ENCODE results near the gene PARVA.

PARVA gene

GRCh38 chr11:12434325-12434654 lies 56.9 kb downstream of the PARVA start:
- DNase-seq: no peak

DNA sequence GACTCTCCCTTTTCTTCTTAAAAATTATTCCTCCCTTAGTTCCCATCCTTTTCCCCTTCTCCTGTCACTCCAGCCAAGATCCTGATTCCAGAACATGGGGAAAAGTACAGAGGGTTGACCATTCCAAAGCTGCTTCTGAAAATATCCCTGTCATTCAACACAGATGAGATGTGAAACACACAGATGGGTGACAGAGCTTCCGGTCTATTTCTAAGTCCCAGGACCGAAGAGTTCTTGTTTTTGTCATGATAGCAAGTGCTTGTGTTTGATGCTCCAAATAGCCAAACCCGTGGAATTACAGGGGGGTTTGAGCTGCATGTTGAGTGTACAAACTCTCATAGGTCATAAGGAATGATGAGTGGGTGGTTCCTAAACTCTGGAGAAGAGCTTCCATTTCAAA lies 57.9 kb downstream of the PARVA start:
- DNase-seq: no peak

DNA sequence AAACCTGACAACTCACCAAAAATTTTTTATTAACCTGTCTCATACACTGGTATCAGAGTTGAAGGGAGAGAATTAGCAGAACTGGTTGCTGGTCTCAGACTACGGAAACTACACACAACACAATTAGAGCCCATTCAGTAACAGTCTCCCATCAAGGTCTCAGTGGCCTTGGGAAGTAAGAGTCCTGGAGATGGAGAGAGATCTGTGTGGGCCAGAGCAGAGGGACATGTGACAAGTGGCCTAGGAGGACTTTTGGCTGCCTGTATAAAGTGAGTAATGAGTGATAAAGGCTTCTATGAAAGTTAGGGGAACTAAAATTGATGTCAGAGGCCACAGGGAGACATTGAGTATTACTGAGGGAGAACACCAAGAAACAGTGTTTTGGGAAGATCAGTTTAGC lies 58.9 kb downstream of the PARVA start:
- no peak for DNase-seq

DNA sequence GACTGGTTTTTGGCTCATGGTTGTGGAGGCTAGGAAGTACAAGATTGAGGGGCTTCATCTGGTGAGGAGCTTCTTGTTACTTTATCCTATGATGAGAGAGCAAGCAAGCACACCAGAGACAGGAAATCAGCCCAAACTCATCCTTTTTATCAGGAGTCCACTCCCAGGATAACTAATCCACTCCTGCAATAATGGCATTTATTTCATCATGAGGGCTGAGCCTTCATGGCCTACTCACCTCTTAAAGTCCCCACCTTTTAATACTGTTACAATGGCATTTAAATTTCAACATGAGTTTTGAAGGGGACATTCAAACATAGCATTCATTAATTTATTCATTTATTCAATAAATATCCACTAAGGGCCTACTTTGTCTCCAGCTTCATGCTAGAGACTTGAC lies 60.9 kb downstream of the PARVA start:
- DNase-seq: no peak

GRCh38 chr11:12439615-12440014 lies 62.2 kb downstream of the PARVA start:
- DNase-seq: no peak

DNA sequence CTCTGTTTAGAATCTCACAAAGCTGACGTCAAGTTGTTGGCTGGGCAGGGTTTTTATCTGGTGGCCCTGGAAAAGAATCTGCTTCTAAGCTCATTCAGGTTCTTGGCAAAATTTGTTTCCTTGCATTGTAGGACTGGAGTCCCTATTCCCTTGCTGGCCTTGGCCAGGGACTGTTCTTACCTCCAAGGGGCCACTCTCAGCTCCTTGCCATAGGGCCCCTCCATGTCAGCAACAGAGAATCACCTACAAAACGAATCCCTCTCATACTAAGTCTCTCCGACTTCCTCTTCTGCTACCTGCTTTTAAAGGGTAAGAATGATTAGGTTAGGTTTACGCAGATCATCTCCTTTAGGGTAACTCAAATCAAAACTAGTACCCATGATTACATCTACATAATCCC lies 63.2 kb downstream of the PARVA start:
- DNase-seq: no peak

GRCh38 chr11:12441231-12441861 lies 64.0 kb downstream of the PARVA start:
- DNase-seq: no peak

GRCh38 chr11:12444601-12445000 lies 67.2 kb downstream of the PARVA start:
- no peak for DNase-seq

DNA sequence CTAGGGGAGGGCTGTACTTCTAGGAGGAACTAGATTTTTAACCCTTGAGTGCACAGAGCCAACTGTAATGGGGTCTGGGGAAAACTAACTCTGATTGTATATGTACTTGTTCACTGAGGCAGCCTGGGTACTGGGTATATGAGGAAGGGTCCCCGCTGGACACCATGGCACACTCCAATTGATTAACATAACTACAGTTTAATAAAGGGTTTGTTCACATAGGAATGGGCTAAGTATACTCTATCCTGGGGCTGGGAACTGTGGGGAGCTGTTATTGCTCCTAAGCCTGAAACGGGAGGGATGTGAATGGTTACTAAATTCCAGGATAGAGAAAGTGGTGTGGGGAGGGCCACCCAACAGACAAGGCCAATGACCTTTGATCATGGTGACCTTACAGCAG lies 67.6 kb downstream of the PARVA start:
- DNase-seq: no peak

GRCh38 chr11:12446863-12447262 lies 69.5 kb downstream of the PARVA start:
- no peak for DNase-seq

DNA sequence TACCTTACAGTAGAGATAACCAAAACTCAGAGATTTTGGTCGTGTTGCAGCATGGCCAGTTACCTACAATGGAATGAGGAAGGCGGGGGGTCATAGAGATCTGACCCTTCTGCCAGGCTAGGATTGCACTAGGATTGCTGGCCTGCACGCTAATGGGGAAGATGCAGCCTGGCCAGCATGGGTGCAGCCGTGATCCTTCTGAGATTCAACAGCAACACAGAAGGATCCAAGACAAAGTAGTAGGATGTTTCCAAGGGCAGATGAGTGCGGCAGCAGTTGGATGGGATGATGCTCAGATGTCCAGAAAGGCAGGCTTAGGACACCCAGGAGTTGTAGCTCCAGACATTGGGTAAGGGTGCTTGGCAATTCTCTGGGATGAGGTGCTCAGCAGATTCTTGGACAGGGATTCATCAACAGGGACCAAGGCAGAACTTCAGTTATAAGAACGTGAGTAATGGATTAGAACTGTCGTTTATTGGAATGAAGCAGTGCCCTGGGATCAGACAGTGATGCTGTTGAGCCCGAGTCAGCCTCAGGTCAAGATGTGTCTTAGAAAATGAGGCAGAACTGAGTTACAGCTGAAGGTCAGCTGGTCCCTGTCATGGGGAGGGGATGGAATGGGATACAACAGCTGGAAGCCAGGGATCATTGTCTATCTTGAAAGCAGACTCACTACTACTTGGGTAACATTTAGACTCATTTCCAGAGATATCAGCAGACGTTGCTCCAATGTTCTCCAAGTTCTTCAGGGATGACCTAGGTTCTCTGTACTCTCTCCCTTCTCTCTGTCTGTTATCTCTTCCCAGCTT lies 71.0 kb downstream of the PARVA start:
- DNase-seq: no peak

DNA sequence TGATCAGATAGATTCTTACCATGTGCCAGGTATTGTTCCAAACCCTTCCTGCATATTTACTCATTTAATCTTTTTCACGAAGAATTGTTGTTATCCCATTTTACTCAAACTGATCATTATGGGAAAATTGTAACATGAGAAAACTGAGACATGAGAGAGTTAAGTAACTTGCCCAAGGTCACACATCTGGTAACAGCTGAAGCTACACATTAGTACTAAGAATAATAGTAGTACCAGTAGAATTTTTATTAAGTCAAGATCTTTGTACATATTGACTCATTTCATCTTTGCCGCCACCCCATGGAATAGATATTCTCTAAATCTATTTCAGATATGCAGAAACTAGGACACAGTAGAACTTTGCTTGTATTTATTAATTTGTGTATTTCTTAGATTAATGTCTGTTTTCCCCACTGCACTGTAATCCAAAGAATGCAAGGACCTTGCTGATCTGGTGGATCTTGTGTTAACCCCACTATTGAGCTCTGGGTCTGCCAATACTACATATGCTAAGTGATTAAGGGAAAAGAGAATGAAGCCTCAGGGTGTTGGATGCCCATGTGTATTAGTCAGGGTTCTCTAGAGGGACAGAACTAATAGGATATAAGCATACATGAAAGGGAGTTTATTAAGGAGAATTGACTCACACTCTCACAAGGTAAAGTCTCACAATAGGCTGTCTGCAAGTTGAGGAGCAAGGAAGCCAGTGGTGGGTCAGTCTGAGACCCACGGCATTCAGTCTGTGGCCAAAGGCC lies 72.8 kb downstream of the PARVA start:
- DNase-seq: no peak

GRCh38 chr11:12451179-12451814 lies 73.9 kb downstream of the PARVA start:
- DNase-seq: no peak

DNA sequence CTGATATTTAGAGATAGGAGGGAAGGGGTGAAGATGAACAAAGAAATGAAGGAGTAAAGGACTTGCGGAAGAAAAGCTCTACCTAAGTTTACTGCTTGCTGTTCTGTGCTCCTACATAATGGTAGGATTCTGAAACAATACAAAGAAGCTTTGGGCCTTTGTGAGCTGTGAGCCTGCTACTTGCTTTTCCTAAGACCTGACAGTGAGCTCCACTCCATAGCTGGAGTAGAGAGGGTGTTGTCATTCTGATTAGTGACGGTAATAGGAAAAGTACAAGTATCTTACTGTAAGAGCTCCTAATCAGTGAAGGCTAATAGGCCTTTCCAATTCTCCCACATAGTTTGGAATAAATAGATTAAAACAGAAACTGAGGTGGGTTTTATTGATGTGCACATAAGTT lies 75.9 kb downstream of the PARVA start:
- DNase-seq: no peak

GRCh38 chr11:12454782-12455181 lies 77.4 kb downstream of the PARVA start:
- no peak for DNase-seq

DNA sequence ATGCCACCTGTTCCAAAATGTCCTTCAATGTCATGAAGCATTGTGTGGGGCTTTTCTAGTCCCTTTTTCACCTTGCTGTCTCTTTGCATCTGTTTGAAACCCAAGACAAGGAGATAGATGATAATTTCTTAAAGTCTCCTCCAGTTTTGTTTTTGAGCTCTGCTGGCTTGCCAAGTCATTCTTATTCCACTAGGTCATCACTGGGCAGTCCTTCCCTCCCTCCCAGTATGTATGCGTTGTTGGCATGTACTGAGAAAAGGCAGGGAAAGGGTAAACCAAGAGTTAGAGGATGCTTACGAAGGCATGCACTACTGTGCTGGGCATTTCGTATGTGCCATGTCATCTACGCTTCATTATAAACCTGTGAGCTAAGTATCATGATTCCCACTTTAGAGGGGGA lies 78.6 kb downstream of the PARVA start:
- DNase-seq: no peak

- no peak for DNase-seq
Observed at GRCh38 chr11:12456651-12457579, 79.5 kb downstream of the PARVA start.

DNA sequence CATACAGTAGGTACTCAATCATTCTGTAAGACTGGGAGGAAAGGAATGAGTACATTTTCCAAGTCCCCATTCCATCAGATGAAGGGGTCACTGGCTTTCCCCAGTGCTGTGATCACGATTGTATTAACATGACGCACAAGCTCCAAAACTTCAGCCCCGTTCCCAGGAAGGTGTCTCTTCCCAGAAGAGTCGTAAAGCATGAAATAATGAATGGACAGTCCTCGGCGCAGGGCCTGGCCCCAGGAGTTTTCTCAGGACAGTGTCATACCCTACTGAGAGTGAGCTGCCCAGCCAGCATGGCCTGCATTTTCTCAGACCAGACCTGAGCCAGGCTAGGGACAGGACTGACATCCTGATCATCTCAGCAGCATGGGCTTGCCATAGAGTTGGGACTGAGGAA lies 80.7 kb downstream of the PARVA start:
- DNase-seq: no peak

GRCh38 chr11:12459374-12459773 lies 82.0 kb downstream of the PARVA start:
- DNase-seq: no peak

- no peak for DNase-seq
Observed at GRCh38 chr11:12459865-12460444, 82.6 kb downstream of the PARVA start.

DNA sequence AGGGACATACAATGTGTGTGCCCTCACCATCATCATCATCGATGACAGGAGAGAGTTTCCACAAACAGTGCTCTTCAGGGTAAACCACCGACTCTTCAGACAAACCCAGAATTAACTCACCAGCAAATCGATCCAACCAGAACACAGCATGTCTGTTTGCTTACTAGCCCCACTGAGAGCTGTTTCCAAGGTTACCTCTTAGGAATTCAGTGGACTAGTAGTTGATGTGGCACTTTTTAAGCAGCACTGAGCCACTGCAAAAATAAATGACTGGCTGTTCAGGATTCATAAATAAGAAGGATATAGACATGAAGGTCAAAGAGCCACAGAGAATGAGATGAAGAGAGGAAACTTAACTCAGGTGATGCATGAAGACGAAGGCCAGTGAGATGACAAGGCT lies 83.1 kb downstream of the PARVA start:
- no peak for DNase-seq

DNA sequence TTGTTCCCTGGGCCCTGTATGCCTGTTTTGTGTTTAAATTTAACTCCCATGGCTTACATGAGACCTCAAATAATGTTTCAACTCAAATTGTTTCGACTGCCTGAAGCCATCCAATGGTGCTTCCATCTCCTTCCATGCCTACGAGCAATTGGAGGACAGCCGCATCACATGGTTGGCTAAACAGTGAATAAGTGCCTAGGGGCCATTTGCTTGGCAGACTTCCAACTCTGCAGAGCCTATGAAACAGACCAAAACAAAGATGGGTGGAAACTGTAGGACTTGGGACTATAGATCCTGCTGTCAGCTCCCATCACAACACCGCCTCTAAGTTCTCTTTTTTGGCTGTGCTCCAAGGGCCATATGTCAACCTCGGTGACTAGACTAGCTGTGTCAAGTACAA lies 84.1 kb downstream of the PARVA start:
- no peak for DNase-seq

All from activated CD4-positive, CD25-positive, alpha-beta regulatory T cell (primary cell).